Measurements from ENCODE around the gene NWD2. TPM values are rescaled to one million over a fixed set of nuclear protein-coding genes. Genes with fewer than 3 reads are reported as not detected.

The NWD2 gene
- polyA plus RNA-seq, 1 donor from 2014 or later, result 0.06 TPM

DNA sequence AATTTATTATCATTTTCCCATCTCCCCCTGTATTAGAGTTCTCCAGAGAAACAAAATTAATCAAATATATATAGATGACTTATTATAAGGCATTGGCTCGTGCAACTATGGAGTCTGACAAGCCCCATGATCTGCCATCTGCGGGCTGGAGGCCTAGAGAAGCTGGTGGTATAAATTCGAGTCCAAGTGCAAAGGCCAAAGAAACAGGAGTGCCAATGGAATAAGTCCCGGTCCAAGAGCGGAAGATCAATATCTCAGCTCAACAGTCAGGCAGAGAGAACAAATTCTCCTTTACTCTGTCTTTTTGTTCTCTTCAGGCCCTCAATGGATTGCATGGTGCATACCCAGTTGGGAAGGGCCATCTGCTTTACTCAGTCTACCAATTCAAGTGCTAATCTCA lies 178.8 kb downstream of the NWD2 start:
- Histone ChIP-seq H3K9me2 (ENCODE audit: insufficient read depth, low read length) (no peaks in the 10 kb centered on the region), H3K4me3 (ENCODE audit: low read length) (no peak overlapping the region), H3K27ac (ENCODE audit: low read length) (no peak overlapping the region), H4K20me1 (ENCODE audit: insufficient read depth) (no peaks in the 10 kb centered on the region), H2AFZ (ENCODE audit: low read depth, low read length) (no peak overlapping the region), H3K27me3 (ENCODE audit: insufficient read depth, low read depth, low read length) (no peaks in the 10 kb centered on the region), H3K79me2 (replicated peaks; ENCODE audit: insufficient read depth, low read length) (no peaks in the 10 kb centered on the region), H3K9ac (ENCODE audit: low read length) (no peak overlapping the region), H3K36me3 (ENCODE audit: insufficient read depth, low read length) (no peaks in the 10 kb centered on the region), H3K4me2 (ENCODE audit: low read length) (no peak overlapping the region), H3K9me3 (ENCODE audit: low read length) (no peaks in the 10 kb centered on the region), H3F3A (ENCODE audit: insufficient read depth, low read length, poor library complexity, severe bottlenecking) (no peaks in the 10 kb centered on the region)
- no peak for TF ChIP-seq SMC3 (conservative IDR thresholded peaks at IDR 0.05; ENCODE audit: poor library complexity)
- TF ChIP-seq TAF1 (IDR thresholded peaks at IDR 0.05; ENCODE audit: low read depth), result no peak
- no peak for TF ChIP-seq POLR2AphosphoS5 (IDR thresholded peaks at IDR 0.05)
- no peak for TF ChIP-seq MXI1 (conservative IDR thresholded peaks at IDR 0.05; ENCODE audit: poor library complexity, severe bottlenecking)
- TF ChIP-seq, protein P1, sequence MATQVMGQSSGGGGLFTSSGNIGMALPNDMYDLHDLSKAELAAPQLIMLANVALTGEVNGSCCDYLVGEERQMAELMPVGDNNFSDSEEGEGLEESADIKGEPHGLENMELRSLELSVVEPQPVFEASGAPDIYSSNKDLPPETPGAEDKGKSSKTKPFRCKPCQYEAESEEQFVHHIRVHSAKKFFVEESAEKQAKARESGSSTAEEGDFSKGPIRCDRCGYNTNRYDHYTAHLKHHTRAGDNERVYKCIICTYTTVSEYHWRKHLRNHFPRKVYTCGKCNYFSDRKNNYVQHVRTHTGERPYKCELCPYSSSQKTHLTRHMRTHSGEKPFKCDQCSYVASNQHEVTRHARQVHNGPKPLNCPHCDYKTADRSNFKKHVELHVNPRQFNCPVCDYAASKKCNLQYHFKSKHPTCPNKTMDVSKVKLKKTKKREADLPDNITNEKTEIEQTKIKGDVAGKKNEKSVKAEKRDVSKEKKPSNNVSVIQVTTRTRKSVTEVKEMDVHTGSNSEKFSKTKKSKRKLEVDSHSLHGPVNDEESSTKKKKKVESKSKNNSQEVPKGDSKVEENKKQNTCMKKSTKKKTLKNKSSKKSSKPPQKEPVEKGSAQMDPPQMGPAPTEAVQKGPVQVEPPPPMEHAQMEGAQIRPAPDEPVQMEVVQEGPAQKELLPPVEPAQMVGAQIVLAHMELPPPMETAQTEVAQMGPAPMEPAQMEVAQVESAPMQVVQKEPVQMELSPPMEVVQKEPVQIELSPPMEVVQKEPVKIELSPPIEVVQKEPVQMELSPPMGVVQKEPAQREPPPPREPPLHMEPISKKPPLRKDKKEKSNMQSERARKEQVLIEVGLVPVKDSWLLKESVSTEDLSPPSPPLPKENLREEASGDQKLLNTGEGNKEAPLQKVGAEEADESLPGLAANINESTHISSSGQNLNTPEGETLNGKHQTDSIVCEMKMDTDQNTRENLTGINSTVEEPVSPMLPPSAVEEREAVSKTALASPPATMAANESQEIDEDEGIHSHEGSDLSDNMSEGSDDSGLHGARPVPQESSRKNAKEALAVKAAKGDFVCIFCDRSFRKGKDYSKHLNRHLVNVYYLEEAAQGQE (IDR thresholded peaks at IDR 0.05; ENCODE audit: borderline replicate concordance), result no peak
- TF ChIP-seq, protein P2, sequence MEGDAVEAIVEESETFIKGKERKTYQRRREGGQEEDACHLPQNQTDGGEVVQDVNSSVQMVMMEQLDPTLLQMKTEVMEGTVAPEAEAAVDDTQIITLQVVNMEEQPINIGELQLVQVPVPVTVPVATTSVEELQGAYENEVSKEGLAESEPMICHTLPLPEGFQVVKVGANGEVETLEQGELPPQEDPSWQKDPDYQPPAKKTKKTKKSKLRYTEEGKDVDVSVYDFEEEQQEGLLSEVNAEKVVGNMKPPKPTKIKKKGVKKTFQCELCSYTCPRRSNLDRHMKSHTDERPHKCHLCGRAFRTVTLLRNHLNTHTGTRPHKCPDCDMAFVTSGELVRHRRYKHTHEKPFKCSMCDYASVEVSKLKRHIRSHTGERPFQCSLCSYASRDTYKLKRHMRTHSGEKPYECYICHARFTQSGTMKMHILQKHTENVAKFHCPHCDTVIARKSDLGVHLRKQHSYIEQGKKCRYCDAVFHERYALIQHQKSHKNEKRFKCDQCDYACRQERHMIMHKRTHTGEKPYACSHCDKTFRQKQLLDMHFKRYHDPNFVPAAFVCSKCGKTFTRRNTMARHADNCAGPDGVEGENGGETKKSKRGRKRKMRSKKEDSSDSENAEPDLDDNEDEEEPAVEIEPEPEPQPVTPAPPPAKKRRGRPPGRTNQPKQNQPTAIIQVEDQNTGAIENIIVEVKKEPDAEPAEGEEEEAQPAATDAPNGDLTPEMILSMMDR (IDR thresholded peaks at IDR 0.05; ENCODE audit: poor library complexity, severe bottlenecking), result no peak
- no peak for TF ChIP-seq RAD21 (conservative IDR thresholded peaks at IDR 0.05)
- no peak for TF ChIP-seq EP300 (conservative IDR thresholded peaks at IDR 0.05; ENCODE audit: poor library complexity, severe bottlenecking)
- TF ChIP-seq EZH2 (IDR thresholded peaks at IDR 0.05; ENCODE audit: borderline replicate concordance, insufficient read depth, low read length, poor library complexity, severe bottlenecking), result no peak

DNA sequence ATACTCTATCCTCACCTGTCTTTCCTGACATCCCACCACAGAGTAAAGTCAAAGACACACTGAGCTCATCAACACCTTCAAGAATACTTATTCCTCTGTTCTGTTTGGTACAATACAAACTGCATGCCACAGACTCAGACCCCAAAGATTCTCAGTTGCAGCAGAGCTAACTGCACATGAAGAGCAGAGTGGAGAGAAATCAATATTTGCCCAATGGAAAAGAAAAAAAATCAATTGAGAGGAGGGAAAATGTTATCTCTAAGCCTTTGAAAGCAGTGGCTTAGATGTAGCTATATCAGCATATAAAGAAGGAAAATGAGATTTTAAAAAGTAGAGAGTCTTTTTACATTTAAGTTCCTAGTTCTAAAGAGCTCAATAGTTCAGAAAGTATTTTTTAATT lies 180.2 kb downstream of the NWD2 start:
- no peaks in the 10 kb centered on the region for H3F3A ChIP-seq (ENCODE audit: insufficient read depth, low read length, poor library complexity, severe bottlenecking)
- no peak overlapping the region for H3K4me2 ChIP-seq (ENCODE audit: low read length)
- H3K9ac ChIP-seq (ENCODE audit: low read length), result no peak overlapping the region
- H3K36me3 ChIP-seq (ENCODE audit: insufficient read depth, low read length), result no peaks in the 10 kb centered on the region
- TF ChIP-seq EP300 (conservative IDR thresholded peaks at IDR 0.05; ENCODE audit: poor library complexity, severe bottlenecking) (no peak), MXI1 (conservative IDR thresholded peaks at IDR 0.05; ENCODE audit: poor library complexity, severe bottlenecking) (no peak), EZH2 (IDR thresholded peaks at IDR 0.05; ENCODE audit: borderline replicate concordance, insufficient read depth, low read length, poor library complexity, severe bottlenecking) (no peak), RAD21 (conservative IDR thresholded peaks at IDR 0.05) (no peak), SMC3 (conservative IDR thresholded peaks at IDR 0.05; ENCODE audit: poor library complexity) (no peak), TAF1 (IDR thresholded peaks at IDR 0.05; ENCODE audit: low read depth) (no peak), POLR2AphosphoS5 (IDR thresholded peaks at IDR 0.05) (no peak)
- TF ChIP-seq, protein P1 (IDR thresholded peaks at IDR 0.05; ENCODE audit: borderline replicate concordance), result no peak
- TF ChIP-seq, protein P2 (IDR thresholded peaks at IDR 0.05; ENCODE audit: poor library complexity, severe bottlenecking), result no peak
- H2AFZ ChIP-seq (ENCODE audit: low read depth, low read length), result no peak overlapping the region
- H3K27ac ChIP-seq (ENCODE audit: low read length), result no peak overlapping the region
- H3K9me2 ChIP-seq (ENCODE audit: insufficient read depth, low read length), result no peaks in the 10 kb centered on the region
- H4K20me1 ChIP-seq (ENCODE audit: insufficient read depth), result no peaks in the 10 kb centered on the region
- H3K27me3 ChIP-seq (ENCODE audit: insufficient read depth, low read depth, low read length), result no peaks in the 10 kb centered on the region
- H3K4me3 ChIP-seq (ENCODE audit: low read length), result no peak overlapping the region
- no peaks in the 10 kb centered on the region for H3K9me3 ChIP-seq (ENCODE audit: low read length)
- no peaks in the 10 kb centered on the region for H3K79me2 ChIP-seq (replicated peaks; ENCODE audit: insufficient read depth, low read length)
